HepG2 (cell line): Measurements from ENCODE around the gene EMC9. TPM values are rescaled to one million over a fixed set of nuclear protein-coding genes. Genes with fewer than 3 reads are reported as not detected.

Experiments
- ATF4 ChIP-seq, 2 experiments: fragments of 450-650 bp in 1 of 2; sonication (generic) in 1 of 2; formaldehyde crosslinking; IDR thresholded peaks; 2 replicates each; pipeline versions ENCODE4 v1.5.0 to v1.8.0; 2020 to 2022; ENCODE audit warnings: mild to moderate bottlenecking in 1 of 2, missing genetic modification reagents in 1 of 2
- ATRX ChIP-seq: sonication (generic); formaldehyde crosslinking; IDR thresholded peaks from 2 replicates; pipeline ENCODE4 v1.4.0; 2020; ENCODE audit warnings: missing genetic modification reagents, borderline replicate concordance
- BCLAF1 ChIP-seq: fragments of 450-650 bp; IDR thresholded peaks from 2 replicates; pipeline ENCODE4 v1.6.1; 2017; ENCODE audit warnings: mild to moderate bottlenecking
- GMEB2 ChIP-seq: IDR thresholded peaks from 2 replicates; pipeline ENCODE4 v1.6.1; 2016; ENCODE audit warnings: missing biosample characterization, missing genetic modification reagents, low read depth
- HNRNPUL1 ChIP-seq: fragments of 200-400 bp; formaldehyde crosslinking; IDR thresholded peaks from 2 replicates; pipeline ENCODE4 v1.6.1; 2017; ENCODE audit warnings: low read depth, mild to moderate bottlenecking, low read length, moderate library complexity
- IRF2 ChIP-seq: IDR thresholded peaks from 2 replicates; pipeline ENCODE4 v1.6.1; 2018; ENCODE audit warnings: missing genetic modification reagents, missing compliant biosample characterization
- KLF12 ChIP-seq: sonication (generic); formaldehyde crosslinking; IDR thresholded peaks from 2 replicates; pipeline ENCODE4 v1.4.0; 2020; ENCODE audit warnings: missing genetic modification reagents, borderline replicate concordance
- KLF15 ChIP-seq: sonication (generic); formaldehyde crosslinking; IDR thresholded peaks from 2 replicates; pipeline ENCODE4 v1.8.1; 2023; ENCODE audit warnings: borderline replicate concordance, mild to moderate bottlenecking, inconsistent platforms, missing genetic modification reagents, mixed read lengths
- POLR2G ChIP-seq: fragments of 200-400 bp; formaldehyde crosslinking; IDR thresholded peaks from 2 replicates; pipeline ENCODE4 v1.6.1; 2018; ENCODE audit warnings: mild to moderate bottlenecking, low read depth, low read length, moderate library complexity
- RBFOX2 ChIP-seq: fragments of 200-400 bp; formaldehyde crosslinking; IDR thresholded peaks from 2 replicates; pipeline ENCODE4 v1.6.1; 2017; ENCODE audit warnings: low read depth, mild to moderate bottlenecking, low read length
- RFX5 ChIP-seq: IDR thresholded peaks from 2 replicates; pipeline ENCODE4 v1.6.1; 2011; ENCODE audit warnings: low read depth, low read length, improper control_type of control experiment
- SATB2 ChIP-seq: sonication (generic); formaldehyde crosslinking; IDR thresholded peaks from 2 replicates; pipeline ENCODE4 v1.5.0; 2020; ENCODE audit warnings: missing genetic modification reagents
- TFDP1 ChIP-seq: IDR thresholded peaks from 2 replicates; pipeline ENCODE4 v1.6.1; 2016; ENCODE audit warnings: missing compliant biosample characterization, missing genetic modification reagents, borderline replicate concordance
- ZBTB8A ChIP-seq: sonication (generic); formaldehyde crosslinking; IDR thresholded peaks from 2 replicates; pipeline ENCODE4 v1.4.0; 2020; ENCODE audit warnings: mild to moderate bottlenecking, low read depth, missing genetic modification reagents, borderline replicate concordance
- ZFP41 ChIP-seq: sonication (generic); formaldehyde crosslinking; IDR thresholded peaks from 2 replicates; pipeline ENCODE4 v1.4.0; 2020; ENCODE audit warnings: mild to moderate bottlenecking, missing genetic modification reagents, borderline replicate concordance
- ZIK1 ChIP-seq: sonication (generic); formaldehyde crosslinking; IDR thresholded peaks from 2 replicates; pipeline ENCODE4 v1.5.0; 2020; ENCODE audit warnings: mild to moderate bottlenecking, low read depth, missing genetic modification reagents, borderline replicate concordance
- ZNF235 ChIP-seq: sonication (generic); formaldehyde crosslinking; IDR thresholded peaks from 2 replicates; pipeline ENCODE4 v1.8.1; 2023; ENCODE audit warnings: mild to moderate bottlenecking, missing genetic modification reagents, borderline replicate concordance
- ZNF343 ChIP-seq: sonication (generic); formaldehyde crosslinking; IDR thresholded peaks from 2 replicates; pipeline ENCODE4 v1.4.0; 2020; ENCODE audit warnings: mild to moderate bottlenecking, missing genetic modification reagents
- ZNF550 ChIP-seq: sonication (generic); formaldehyde crosslinking; IDR thresholded peaks from 2 replicates; pipeline ENCODE4 v1.4.0; 2020; ENCODE audit warnings: mild to moderate bottlenecking, missing genetic modification reagents, borderline replicate concordance
- ZNF576 ChIP-seq: sonication (generic); formaldehyde crosslinking; IDR thresholded peaks from 2 replicates; pipeline ENCODE4 v1.4.0; 2020; ENCODE audit warnings: mild to moderate bottlenecking, missing genetic modification reagents
- ZSCAN20 ChIP-seq: sonication (generic); formaldehyde crosslinking; IDR thresholded peaks from 2 replicates; pipeline ENCODE4 v1.4.0; 2020; ENCODE audit warnings: missing genetic modification reagents, mild to moderate bottlenecking, borderline replicate concordance
- polyA plus RNA-seq, 8 experiments: library from polyadenylated mRNA; depleted of rRNA in 3 of 8; stranded (reverse) in 7 of 8; unstranded in 1 of 8; fragments of >200 nt; fragmentation: Illumina TruSeq in 4 of 8; extraction: Trizol in 4 of 8; gene quantifications; 2 replicates each; pipeline versions ENCODE4 v1.2.1 to v1.2.3, GENCODE V29; 2011 to 2016; ENCODE audit warnings: low read depth in 4 of 8, missing spikeins in 1 of 8, mixed read lengths in 1 of 8; ENCODE audit not compliant: insufficient read depth in 1 of 8
- total RNA-seq, 5 experiments: library from RNA; depleted of rRNA; stranded (reverse); fragments of >200 nt; fragmentation: Illumina TruSeq; extraction: Trizol; gene quantifications; 2 replicates each; pipeline ENCODE4 v1.2.3, GENCODE V29; 2016; ENCODE audit warnings: low read depth in 1 of 5

Gene EMC9
- total and polyA plus RNA-seq, 2 of the 13 experiments (the other 11 are each of a cell fraction or from before 2014, with no cell fraction given), result 60.5 to 78.7 TPM

- TF ChIP-seq TFDP1, result peak; percentile 76
- peak; percentile 100 for TF ChIP-seq RBFOX2
- TF ChIP-seq ZFP41 (CRISPR knock-in tag), result peak; percentile 91; the same call in 1 of the 2 replicates
- peak; percentile 95 for TF ChIP-seq IRF2 (CRISPR knock-in tag)
- TF ChIP-seq ZIK1 (CRISPR knock-in tag), result peak; percentile 90; the same call in 1 of the 2 replicates
- peak; percentile 21; the same call in 1 of the 2 replicates for TF ChIP-seq GMEB2 (CRISPR knock-in tag)
- peak; percentile 19 for TF ChIP-seq ATRX (CRISPR knock-in tag)
- peak in 1 of 2 experiments; percentile 82; a peak in 1 of 4 replicates for TF ChIP-seq ATF4 (CRISPR knock-in tag; IDR thresholded peaks at IDR 0.05)
- TF ChIP-seq ZSCAN20 (CRISPR knock-in tag), result peak; percentile 99
- TF ChIP-seq POLR2G, result peak; percentile 99
- peak; percentile 97 for TF ChIP-seq KLF12 (CRISPR knock-in tag)
- peak; percentile 95 for TF ChIP-seq KLF15
- peak; percentile 99 for TF ChIP-seq ZNF235 (CRISPR knock-in tag)
- peak; percentile 99 for TF ChIP-seq ZNF343 (CRISPR knock-in tag)
- no peak for TF ChIP-seq BCLAF1
- TF ChIP-seq ZNF576, result peak; percentile 98
- TF ChIP-seq RFX5, result peak; percentile 7; the same call in 1 of the 2 replicates
- TF ChIP-seq SATB2 (CRISPR knock-in tag), result peak; percentile 96
- peak; percentile 70; the same call in 1 of the 2 replicates for TF ChIP-seq ZNF550 (CRISPR knock-in tag)
- no peak; the same call in 1 of the 2 replicates for TF ChIP-seq ZBTB8A (CRISPR knock-in tag)
- TF ChIP-seq HNRNPUL1, result no peak
Observed at GRCh38 chr14:24093901-24094840, 47.2 kb downstream of the EMC9 start, which contains the start of gene PCK2 (continued).
